ENCODE data around the gene FAF1.
A peak's percentile ranks its signal among the peaks of the same experiment; 100 is the strongest.
"Not testable (repeated sequence)": the region's sequence is repeated elsewhere in the genome, so short reads cannot be mapped to it uniquely, and the experiment has no call there.

Gene FAF1

GRCh38 chr1:50766688-50767087, 193.4 kb downstream of the FAF1 start:
- no peak for DNase-seq

GRCh38 chr1:50756543-50756942, 203.5 kb downstream of the FAF1 start:
- not testable (repeated sequence) for DNase-seq

GRCh38 chr1:50754764-50755163, 205.3 kb downstream of the FAF1 start:
- DNase-seq, result not testable (repeated sequence)

DNA sequence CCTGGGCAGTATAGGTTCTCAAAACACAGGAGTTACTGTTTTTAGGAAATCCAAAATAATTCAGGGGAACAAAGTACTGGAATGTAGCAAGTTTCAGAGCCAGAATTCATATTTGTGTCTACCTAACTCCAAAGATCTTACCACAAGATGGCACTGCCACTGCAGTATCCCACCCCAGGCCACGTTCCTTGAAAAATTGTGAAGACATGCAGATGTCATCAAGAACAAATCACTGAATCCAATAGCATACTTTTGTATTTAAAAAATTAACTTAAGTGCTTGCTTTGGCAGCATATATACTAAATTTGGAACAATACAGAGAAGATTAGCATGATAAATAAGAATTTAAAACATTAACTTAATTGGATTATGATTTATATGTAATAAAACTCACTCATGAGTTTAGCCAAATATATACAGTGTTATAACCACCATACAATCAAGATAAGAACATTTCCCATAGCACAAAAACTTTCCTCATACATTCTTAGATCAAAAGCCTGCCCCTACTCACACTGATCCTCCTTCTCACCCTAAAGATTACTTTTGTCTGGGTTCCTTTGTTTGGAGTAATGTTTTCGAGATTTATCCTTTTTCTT, 209.9 kb downstream of the FAF1 start:
- DNase-seq, result peak; percentile 23

DNA sequence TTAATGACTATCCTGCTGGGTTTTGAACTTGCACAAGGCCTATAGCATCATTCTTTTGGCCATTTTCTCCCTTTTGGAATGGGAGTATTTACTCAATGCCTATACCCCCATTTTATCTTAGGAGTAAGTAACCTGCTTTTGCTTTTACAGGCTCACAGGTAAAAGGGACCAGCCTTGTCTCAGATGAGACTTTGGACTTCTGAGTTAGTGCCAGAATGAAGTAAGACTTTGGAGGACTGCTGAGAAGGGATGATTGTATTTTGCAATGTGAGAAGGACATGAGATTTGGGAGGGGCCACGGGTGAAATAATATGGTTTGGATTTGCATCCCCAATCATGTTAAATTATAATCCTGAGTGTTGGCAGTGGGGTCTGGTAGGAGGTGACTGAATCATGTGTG, 212.7 kb downstream of the FAF1 start:
- DNase-seq, result no peak

DNA sequence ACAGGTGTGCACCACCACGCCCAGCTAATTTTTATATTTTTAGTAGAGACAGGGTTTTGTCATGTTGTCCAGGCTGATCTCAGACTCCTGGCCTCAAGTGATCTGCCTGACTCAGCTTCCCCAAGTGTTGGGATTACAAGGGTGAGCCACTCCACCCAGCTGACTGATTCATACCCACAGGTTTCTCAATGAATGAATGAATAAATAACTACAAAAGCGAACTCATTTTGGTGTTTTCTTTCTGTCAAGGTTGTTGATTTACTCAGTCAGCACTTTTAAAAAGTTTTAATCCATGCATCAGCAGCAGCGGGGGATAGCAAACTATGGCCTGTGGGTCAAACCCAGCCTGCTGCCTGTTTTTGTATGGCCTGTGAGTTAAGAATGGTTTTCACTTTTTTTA, 217.5 kb downstream of the FAF1 start:
- DNase-seq, result no peak

GRCh38 chr1:50739125-50739524, 220.9 kb downstream of the FAF1 start:
- DNase-seq, result no peak

GRCh38 chr1:50735443-50735842, 224.6 kb downstream of the FAF1 start:
- DNase-seq, result peak; percentile 13

GRCh38 chr1:50727578-50727977, 232.5 kb downstream of the FAF1 start:
- not testable (repeated sequence) for DNase-seq

- no peak for DNase-seq
These were observed 235.3 kb downstream of the FAF1 start for GRCh38 chr1:50724626-50725286.

- DNase-seq, result no peak
These were observed 239.5 kb downstream of the FAF1 start for GRCh38 chr1:50720457-50721053.

GRCh38 chr1:50719126-50719525, 240.9 kb downstream of the FAF1 start:
- DNase-seq, result no peak

DNA sequence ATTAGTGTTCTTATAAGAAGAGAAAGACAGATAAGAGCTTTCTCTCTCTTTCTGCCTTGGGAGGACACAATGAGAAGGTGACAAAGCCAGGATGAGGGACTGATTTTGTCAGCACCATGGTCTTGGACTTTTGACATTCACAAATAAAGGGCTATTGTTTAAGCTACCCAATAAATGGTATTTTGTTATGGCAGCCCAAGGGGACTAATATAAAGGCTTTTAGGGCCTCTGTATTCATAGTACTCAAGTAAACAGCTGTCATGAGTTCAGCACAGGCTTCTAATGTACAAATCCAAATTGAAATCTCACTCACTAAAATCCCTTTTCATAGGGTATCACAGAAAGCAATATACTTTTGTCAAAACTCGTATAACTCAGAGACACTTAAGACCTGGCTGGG, 242.7 kb downstream of the FAF1 start:
- no peak for DNase-seq

DNA sequence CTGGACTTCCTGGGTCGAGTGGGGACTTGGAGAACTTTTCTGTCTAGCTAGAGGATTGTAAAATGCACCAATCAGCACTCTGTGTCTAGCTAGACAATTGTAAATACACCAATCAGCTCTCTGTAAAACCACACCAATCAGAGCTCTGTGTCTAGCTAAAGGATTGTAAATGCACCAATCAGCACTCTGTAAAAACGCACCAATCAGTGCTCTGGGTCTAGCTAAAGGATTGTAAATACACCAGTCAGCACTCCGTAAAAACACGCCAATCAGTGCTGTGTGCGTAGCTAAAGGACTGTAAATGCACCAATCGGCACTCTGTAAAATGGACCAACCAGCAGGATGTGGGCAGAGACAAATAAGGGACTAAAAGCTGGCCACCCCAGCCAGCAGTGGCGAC, 243.6 kb downstream of the FAF1 start:
- DNase-seq, result not testable (repeated sequence)

DNA sequence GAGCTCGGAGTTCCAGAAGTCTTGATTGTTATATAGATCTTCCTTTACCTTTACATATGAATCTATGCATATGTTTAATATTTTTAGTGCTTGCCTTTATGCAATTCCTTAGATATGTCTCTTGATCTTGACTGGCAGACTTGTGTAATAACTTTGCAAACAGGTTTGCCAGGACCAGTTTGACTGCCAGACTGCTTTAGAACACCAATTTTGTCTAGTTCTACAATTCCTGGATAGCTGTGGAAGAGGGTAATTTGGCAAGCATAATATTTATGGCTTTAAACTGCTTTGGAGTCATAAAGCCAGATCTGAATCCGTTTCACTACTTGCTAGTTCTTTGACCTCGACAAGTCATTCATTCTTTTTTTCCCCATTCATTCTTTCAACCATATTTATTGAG, 250.0 kb downstream of the FAF1 start:
- no peak for DNase-seq

DNA sequence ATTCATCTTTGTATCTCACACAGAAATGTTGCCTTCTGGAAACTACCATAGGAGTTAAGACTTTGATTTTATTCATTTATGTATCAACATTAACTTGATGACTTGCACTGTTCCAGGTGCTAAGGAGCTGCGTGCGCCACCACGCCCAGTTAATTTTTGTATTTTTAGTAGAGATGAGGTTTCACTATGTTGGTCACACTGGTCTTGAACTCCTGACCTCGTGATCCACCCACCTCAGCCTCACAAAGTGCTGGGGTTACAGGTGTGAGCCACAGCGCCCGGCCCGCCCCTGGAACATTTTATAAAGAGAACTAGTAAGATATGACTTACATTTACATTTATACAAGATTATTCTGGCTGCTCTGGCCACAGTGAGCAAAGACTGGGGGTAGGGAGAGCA, 252.2 kb downstream of the FAF1 start:
- no peak for DNase-seq

- no peak for DNase-seq
These were observed 254.4 kb downstream of the FAF1 start for GRCh38 chr1:50705699-50706098.

DNA sequence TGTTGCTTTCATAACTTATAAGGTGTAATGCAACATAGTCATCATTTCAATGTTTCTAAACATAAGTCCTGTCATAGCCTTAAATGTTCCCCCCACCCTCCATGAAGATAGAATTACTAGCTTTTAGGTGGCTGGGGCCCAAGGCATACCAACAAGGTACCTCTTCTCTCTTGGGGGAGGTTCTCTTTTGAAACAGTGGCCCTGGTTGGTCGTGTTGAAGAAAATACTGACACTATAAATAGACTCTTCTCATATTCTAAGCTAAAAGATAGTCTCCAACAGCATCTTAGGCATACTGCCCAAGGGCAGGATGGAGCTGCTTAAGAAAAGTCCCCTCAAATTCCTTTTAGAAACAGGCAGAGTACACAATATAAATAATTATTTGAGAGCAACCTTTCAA, 255.0 kb downstream of the FAF1 start:
- no peak for DNase-seq

DNA sequence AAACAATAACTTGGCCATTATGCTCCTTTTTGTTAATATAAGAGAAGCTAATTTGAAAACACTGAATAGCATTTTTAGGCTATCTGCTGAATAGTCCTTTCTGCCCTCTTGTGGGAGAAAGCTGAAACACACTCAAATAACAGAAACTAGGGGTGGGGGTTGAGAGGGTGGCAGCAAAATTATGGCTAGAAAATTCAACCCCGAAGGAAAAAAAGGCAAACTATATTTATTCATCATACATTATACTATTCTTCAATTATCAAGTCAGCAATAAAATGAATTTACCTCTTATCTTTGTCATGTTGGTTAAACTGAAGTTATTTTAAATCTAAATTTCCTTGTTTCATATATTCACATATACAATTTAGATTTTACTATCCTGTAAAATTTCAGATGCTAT, 255.9 kb downstream of the FAF1 start:
- peak; percentile 27 for DNase-seq

DNA sequence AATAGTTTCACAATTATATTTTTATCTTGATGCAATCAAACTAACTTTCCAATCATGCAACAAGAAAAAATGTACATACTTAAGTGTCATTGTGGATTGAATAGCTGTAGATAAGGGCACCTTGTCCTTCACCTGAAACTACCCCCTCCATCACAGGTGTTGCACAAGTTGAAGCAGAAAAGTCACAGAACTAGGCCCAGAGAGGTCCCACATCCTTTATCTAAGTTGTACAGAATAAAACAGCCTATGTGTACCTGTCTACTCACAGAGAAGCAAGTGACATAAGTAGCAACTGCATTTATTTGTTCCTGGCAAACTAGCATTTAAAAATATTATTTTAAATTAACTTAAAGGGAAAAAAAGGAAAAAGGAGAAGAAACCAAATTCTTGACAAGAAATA, 256.8 kb downstream of the FAF1 start:
- DNase-seq, result no peak

DNA sequence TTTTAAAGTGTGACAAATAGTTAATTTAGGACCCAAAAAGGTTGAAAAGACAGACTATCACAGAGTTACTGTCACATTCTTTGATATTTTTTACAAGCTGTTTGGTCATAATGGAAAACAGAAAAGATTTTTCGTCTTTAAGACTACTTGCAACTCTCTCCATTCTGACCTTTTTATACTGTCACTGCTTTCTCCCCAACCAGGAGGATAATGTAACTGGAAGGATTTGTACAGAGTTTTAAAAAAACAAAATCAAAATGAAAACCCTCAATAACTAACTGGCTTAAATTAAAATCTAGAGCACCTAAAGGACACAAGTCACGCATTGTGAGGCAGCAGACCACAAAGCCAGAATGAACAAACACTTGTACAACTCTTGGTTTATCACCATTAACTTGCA, 257.7 kb downstream of the FAF1 start:
- DNase-seq, result no peak

- DNase-seq, result no peak
These were observed 258.3 kb downstream of the FAF1 start for GRCh38 chr1:50701706-50702317.

DNA sequence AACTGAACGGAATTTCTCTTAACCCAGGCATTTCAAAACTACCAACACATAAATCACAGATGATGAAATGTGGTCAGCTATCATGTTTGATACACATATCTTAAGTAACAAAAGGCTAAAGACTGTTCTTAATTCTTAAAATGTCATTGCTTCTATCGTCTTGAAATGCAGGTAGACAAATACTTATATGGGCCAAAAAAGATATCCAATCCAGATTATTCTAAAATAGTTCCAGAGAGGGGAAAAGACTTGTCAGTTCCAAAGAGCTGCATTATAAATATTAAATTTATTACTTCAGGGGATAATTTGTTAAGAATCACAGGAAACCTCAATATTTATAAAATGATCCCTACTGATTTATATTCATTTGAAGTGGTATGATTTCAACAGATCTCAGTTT, 259.4 kb downstream of the FAF1 start:
- no peak for DNase-seq

GRCh38 chr1:50700214-50700613, 259.9 kb downstream of the FAF1 start:
- DNase-seq, result no peak

All from fibroblast of skin of abdomen (primary cell).